Measurements from ENCODE around the gene DLG5.
A peak's percentile ranks its signal among the peaks of the same experiment; 100 is the strongest.

DLG5 gene

GRCh38 chr10:77840636-77841035 lies 85.9 kb downstream of the DLG5 start:
- H3K4me3 ChIP-seq (ENCODE audit: low read depth, low read length) = no peak overlapping the region
- no peak for TF ChIP-seq CTCF (IDR thresholded peaks at IDR 0.05; ENCODE audit: low read depth, low read length, missing control alignments)
- no peak for DNase-seq (ENCODE audit: low read depth)

GRCh38 chr10:77837925-77838595 lies 88.5 kb downstream of the DLG5 start:
- no peak for DNase-seq (ENCODE audit: low read depth)
- TF ChIP-seq CTCF (IDR thresholded peaks at IDR 0.05; ENCODE audit: low read depth, low read length, missing control alignments) = no peak
- no peak overlapping the region for H3K4me3 ChIP-seq (ENCODE audit: low read depth, low read length)

DNA sequence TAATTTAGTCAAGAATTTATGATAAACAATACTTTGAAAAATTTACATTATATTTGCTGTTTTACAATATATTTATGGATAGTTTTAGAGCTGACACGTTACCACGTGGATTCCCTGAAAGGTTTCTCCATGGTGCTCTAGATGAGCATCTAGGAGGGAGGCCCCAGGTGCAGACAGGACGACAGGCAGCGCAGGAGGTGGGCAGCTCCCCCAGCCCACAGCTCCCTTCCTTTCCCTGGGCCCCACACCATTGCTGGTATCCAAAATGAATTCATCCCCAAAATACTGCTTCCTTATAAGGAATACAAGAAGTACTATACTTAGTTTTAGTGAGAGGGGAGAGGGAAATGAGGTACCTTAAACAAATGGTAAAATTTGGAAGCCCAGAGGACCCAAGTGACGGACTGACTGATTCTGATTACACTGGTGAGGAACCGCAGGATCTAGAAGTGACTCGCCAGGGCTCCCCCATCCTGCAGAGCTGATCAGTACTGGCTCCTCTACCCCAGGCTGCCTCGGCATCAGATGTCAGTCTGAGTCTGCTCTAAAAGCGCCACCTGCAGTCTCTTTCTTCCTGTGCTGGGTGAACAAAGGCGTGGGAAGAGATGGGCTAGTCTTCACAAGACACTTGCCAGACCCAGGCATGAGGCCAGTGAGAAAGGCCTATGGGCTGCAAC lies 89.2 kb downstream of the DLG5 start:
- peak; percentile 68 for TF ChIP-seq CTCF (IDR thresholded peaks at IDR 0.05; ENCODE audit: low read depth, low read length, missing control alignments)
- DNase-seq (ENCODE audit: low read depth) = peak; percentile 89
- H3K4me3 ChIP-seq (ENCODE audit: low read depth, low read length) = no peak overlapping the region

DNA sequence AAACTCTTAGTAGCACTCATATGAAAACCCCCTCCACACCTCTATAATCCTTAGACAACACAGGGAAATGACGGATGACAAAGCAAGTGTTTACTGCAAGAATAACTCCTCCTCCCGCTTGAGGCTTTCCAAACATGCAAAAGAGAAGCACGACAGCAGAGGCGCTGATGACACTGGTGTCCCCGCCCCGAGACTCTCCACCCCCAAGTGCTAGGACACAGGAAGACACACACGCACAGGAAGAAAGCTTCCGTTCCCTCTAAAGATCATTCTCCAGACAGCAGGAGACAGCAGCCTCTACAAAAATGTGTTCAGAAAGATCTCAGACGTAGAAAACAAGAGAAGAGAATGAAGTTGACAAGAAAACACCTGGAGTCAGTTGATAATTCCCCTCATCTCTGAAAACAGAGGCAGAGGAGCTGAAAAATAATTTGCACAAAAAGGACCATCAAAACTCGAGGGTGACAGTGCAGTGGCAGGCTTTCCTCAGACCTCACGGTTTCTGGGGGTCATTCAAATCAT lies 90.2 kb downstream of the DLG5 start:
- no peak overlapping the region; the same call in 1 of the 2 replicates for H3K4me3 ChIP-seq (ENCODE audit: low read depth, low read length)
- TF ChIP-seq CTCF (IDR thresholded peaks at IDR 0.05; ENCODE audit: low read depth, low read length, missing control alignments) = no peak
- DNase-seq (ENCODE audit: low read depth) = peak; percentile 84

GRCh38 chr10:77835669-77836086 lies 90.9 kb downstream of the DLG5 start:
- H3K4me3 ChIP-seq (ENCODE audit: low read depth, low read length) = no peak overlapping the region
- no peak for DNase-seq (ENCODE audit: low read depth)
- no peak for TF ChIP-seq CTCF (IDR thresholded peaks at IDR 0.05; ENCODE audit: low read depth, low read length, missing control alignments)

GRCh38 chr10:77834943-77835668 lies 91.4 kb downstream of the DLG5 start:
- no peak overlapping the region for H3K4me3 ChIP-seq (ENCODE audit: low read depth, low read length)
- TF ChIP-seq CTCF (IDR thresholded peaks at IDR 0.05; ENCODE audit: low read depth, low read length, missing control alignments) = no peak
- DNase-seq (ENCODE audit: low read depth) = no peak
